8988T (cell line): ENCODE data around the gene ABCC4.
A peak's percentile ranks its signal among the peaks of the same experiment; 100 is the strongest.
"Not testable (repeated sequence)": the region's sequence is repeated elsewhere in the genome, so short reads cannot be mapped to it uniquely, and the experiment has no call there.

Experiments used
- DNase-seq: peaks from one replicate; pipeline ENCODE4 v3.0.0; 2011

ABCC4 gene

DNA sequence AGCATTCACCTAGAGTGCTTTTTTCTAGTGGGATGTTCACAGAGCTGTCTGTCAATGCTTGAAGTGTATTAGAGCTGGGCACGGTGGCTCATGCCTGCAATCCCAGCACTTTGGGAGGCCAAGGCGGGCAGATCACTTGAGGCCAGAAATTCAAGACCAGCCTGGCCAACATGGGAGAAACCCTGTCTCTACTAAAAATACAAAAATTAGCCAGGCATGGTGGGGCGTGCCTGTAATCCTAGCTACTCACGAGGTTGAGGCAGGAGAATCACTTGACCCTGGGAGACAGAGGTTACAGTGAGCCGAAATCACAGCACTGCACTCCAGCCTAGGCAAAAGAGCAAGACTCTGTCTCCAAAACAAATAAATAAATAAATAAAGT is 108.7 kb downstream of the ABCC4 start:
- DNase-seq = not testable (repeated sequence)

DNA sequence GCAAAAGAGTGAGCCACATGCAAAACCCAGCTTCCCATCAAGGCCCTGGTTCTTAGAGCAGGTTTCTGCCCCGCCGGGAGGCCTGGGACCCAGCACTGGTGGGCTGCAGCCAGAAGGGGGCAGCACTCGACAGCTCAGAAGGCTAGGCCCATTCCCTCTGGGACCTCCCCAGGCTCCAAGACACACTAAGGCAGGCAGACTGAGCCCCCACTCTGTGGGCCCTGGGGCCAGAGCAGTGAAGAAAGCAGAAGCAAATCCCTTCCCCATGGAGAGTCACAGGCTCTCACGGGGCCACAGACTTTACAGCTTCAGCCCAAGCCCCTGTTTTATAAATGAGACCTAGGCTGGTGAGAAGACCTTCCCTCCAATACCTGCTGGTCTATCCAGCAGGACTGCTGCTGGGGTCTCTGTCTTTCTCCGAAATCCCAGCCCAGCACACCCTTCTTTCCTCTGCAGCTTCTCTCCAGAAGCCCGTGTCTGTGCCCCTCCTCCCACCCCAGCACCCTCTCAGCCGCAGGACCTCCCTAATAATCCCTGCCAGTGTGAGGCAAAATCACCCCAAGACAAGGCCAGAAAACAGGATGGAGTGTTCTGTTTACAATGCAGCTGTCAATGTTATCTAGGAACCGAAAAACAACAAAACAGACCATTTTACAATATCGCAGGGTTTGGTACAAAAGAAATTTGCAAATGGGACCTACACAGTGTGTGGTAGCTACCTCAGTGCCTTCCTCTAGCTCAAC is 109.3 kb downstream of the ABCC4 start:
- peak; percentile 27 for DNase-seq

DNA sequence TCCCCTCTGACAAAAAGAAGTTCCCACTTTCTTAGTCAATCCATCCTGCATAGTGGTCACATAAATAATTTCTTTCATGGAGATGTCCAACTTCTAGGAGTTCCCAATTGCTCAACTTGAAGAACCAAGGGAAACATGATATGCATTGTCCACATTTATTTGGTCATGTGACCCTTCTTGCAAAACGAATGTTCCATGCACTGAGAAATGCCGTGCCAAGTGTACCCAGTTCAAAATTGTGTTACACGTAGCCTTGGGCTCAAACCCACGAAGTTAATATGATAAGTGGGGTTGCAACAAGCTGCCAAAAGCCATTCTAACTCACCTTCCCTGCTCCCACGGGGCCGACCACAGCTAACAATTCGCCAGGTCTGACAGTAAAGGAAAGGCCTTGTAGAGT is 113.1 kb downstream of the ABCC4 start:
- no peak for DNase-seq

DNA sequence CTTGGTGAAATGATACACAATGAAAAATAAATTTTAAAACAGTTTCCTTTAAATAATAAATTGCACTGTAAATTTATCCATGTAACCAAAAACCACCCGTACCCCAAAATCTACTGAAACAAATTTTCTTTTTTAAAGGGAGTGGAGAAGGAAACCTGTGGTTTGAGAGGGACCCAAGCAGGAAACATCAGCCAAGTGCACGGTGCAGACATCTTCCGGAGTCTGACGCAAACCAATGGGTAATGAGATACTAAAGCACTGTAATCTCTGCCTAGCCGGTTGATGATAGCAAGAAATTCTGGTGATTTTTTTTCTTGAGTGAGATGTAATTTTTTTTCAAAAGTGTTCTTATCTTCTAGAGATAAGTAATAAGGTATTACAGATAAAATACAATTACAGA is 115.4 kb downstream of the ABCC4 start:
- no peak for DNase-seq

DNA sequence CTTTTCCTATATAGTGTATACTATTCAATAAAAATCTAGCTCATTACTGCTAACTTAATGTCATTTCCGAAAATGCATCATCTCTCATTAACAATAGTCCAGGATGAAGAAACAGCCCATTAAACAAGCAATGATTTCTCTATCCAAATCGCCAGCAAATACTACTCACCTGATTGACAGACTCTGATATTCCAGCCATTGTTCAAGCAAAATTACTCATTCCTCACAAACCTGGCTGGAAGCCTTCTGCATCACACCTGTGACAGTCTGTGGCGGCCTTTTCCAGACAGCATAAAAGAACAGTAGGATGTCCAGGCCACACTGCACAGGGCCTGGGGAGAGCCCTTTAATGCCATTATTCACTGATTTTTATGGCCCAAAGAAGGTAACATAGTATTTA is 115.9 kb downstream of the ABCC4 start:
- no peak for DNase-seq

DNA sequence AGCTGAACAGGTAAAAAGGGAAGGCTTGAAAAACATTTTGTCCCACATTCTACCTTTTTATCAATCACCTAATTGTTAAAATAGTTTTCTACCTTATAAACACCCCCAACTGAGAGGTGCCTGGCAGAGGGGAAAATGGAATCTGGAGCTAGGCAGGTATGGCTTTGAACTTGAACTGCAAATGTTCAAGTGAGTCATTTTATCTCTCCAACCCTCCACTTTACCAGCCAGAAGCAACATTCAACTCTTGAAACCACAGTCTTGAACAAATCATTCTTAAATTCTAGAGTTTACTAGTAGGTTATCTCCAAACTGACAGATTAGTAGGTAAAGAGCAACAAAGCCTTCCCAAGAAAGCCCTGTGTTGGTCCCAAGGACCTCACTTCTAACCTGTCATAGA is 116.9 kb downstream of the ABCC4 start:
- no peak for DNase-seq

DNA sequence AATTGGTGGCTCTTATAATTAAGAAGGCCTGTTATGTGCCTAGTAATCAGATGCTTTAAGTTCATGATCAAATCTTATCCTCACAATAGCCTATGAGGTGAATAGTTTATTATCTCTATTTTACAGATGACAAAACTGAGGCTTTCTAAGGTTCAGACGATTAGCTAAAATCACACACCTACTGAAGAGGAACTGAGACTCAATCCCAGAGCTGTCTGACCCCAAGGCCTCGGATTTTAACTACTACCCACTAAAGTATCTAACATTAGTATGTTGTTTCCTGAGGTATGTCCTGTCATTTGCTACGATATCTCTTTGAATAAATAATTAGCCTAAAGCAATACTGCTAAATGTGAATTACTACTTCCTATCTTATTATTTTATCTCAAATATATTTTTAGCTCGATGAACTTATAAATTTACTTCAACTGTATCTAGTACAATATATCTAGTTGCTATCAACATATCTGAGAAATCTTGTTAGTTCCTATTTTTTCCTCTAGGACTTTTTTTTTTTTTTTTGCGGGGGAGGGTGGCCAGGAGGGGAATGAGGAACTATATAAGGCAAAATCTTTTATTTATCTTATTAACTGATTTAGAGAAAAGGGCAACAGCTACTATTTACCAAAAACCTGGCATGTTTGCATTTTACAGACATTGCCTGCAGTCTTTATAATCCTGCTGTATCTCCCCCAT is 118.5 kb downstream of the ABCC4 start:
- DNase-seq = no peak

DNA sequence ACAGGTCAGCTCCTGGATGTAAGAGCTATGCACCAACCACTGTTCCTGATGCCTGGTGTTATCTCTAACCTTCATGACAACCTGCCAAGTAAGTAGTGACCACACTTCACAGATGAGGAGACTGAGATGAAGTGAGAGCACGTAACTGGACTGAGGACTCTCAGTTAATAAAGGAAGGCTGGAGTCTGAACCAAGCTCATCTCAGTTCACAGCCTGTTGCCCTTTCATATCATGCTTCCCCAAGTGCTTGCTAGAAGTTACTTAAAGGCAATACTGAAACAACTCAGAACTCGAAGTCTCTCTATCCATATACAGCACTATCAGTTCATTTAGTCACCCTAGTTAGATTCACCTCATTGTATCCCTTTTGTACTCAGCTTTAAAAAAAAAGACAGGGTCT is 119.7 kb downstream of the ABCC4 start:
- DNase-seq = no peak

DNA sequence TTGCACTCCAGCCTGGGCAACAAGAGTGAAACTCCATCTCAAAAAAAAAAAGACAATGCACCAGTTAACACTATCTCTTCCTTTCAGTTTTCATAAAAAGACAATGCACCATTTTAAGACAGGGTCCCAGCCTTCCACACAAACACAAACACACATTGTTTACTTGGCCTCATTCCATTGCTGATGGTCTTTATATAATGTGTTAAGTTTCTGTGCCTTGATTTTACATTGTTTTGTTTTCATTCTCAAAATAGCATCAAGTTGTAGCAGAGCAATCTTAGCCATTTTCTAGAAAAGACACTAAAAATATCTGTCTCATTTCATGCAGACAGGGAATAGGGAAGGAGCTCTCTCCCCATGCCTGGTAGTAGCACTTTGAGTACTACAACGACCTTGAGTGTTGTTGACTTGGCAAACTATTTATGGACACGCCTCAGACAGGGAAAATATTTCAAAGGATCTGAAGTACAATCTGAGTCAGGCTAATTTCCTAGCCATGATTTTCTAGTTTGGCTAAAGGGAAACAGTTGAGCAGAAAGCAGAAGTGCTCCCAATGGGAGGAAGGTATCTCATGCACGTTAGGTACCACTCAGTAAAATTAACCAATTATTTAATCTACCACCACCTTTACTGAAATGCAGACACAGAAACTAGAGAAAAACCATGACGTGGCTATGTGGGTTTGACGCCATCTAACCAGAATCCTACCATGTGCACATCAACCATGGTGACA is 120.6 kb downstream of the ABCC4 start:
- no peak for DNase-seq

DNA sequence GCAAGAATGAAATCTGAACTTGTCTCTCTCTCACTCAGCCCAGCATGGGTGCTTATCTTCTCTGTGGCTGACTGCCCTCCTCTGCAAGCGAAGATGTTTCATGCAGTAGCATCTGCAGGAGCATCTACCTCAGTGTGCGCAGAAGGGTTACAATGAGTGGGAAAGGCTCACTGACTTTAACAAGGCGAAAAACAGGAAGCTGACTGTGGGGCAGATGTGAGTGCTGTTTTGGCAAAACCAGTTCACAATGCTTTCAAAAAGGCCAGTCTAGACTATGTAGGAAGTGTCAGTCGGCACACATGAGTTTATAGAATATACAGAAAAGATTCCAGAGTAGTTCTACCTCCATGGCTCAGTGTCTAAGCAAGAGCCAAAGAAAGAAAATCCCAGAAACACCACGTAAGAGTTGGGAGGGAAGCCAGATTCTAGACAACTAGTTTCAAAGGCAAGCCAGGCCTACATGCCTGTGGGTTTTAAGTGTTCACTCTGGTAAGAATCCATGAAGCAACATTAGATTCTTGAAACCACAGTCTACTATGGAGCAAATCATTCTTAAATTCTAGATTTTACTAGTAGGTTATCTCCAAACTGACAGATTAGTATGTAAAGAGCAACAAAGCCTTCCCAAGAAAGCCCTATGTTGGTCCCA is 124.5 kb downstream of the ABCC4 start:
- no peak for DNase-seq

DNA sequence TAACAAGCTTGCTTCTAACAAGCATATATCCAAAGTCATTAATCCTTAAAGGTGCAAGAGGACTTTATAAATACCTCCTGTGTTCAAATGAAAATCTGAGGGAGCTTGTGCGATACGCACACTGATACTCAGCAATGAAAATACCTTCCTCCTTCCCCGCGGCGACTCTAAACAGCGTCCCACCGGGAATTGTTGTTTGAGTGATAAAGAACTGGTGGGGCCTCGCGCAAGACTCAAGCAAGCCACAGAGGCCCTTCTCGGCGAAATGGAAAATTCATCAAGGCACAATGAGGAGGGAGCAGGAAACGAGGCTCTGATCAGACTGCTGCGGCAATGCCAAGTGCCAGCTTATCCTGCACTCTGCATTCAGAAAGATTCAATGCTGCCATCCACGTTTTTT is 126.7 kb downstream of the ABCC4 start:
- no peak for DNase-seq

DNA sequence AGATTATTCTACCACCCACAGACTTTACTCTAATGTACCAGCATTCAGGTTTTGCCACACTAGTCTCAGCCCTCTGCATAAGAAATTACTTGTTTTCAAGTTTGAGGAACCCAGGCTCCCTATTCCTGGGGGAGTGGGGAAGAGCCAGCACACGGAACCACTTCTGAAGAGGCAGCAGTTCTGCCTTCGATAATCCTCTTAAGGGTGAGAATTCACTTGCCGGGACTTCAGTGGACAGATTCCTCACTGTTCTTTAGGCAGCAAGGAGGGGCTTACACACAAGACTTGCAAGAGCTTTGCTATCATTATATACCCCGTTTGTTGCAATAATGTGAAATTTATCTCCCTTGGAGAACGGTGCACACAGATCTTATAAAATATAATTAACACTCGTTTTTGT is 133.1 kb downstream of the ABCC4 start:
- DNase-seq = no peak

DNA sequence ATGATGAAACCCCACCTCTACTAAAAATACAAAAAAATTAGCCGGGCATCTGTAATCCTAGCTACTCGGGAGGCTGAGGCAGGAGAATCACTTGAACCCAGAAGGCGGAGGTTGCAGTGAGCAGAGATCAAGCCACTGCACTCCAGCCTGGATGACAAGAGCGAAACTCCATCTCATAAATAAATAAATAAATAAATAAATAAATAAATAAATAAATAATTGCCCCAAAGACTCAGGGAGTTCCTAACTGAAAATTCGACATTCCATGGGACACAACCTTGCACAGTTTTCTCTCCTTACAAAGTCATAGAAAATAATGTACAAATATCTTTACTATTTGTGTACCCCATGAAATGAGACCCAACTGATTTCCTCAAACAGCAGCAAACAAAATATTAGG is 134.2 kb downstream of the ABCC4 start:
- DNase-seq = not testable (repeated sequence)

DNA sequence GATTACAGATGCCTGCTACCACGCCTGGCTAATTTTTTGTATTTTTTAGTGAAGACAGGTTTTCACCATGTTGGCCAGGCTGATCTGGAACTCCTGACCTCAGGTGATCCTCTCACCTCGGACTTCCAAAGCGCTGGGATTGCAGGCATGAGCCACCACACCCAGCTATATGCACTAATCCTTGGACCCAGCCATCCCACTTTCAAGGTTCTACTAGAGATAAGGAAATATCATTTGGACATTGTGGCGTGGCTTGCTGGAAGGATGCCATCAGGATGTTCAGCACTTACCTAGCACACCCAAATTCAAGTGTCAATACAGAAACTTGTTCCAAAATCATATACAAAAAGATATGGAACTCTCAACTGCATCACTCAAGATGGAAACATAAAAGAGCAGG is 136.4 kb downstream of the ABCC4 start:
- no peak for DNase-seq

DNA sequence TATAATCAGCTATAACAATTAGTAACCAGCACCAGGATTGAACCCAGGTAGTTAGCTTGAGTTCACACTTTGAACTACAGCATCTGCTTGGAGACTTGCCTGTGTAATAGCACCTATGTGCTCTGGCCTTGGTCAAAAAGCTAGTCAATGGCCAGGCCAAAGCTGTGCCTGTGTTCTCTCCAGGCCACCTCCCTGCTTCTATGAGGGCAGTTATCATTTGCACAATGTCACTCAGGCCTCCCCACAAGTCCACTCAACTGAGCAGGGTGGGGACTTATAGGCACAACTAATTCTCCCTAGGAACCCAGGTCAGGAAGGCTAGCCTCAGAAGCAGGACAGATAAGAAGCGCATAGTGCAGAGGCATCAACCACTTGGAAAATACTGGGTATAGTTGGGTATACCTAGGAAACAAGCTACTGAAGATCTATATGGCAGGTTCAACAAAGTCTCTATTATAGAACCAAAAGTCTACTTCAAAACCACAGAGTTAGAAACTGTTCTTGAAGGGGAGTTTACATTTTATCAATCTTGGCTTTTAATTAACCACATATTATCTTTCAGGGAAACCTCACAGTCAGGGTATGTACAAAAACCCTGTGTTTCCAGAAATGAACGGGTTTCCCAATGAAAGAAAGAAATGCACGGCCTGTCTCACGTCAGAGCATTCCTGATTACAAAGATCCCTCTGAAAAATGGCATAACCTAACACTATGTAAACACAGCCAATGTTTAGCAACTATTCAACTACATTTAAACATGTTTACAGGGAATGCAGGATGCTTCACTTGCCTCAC is 140.9 kb downstream of the ABCC4 start:
- no peak for DNase-seq

DNA sequence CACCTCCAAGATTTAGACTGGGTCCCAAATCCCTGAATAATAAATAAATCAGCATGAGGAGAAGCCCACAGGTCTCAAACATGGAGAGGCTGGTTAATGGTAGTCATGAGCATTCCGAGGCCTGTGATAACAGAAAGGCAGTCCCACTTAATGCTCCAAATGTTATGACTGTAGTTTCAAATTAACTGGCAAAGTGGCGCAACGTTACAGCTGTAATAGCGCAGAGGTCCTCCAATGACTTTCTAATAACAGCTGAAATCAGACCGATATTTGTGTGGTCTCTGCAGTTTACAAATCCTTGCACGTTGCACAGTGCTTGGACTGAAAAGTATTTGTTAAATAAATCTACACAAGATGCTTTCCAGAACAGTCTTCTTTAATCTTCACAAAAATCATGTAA is 141.8 kb downstream of the ABCC4 start:
- DNase-seq = no peak

DNA sequence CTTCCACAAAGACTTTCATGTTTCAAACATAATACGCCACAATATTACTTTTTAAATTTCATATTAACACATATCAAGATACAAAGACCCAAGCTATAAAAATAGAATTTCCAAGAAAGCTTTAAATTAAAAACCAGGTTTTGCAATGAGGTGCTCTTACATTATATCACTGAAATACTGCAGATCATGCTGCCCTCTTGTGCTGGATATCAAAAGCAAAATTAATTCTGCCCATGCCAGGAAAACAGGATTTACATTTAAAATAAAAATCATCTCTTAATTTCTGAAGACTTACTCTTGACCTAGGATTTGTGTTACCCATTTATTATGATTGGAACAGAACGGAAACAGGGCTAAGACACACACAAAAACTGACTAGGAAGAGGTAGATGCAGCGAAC is 145.0 kb downstream of the ABCC4 start:
- no peak for DNase-seq

DNA sequence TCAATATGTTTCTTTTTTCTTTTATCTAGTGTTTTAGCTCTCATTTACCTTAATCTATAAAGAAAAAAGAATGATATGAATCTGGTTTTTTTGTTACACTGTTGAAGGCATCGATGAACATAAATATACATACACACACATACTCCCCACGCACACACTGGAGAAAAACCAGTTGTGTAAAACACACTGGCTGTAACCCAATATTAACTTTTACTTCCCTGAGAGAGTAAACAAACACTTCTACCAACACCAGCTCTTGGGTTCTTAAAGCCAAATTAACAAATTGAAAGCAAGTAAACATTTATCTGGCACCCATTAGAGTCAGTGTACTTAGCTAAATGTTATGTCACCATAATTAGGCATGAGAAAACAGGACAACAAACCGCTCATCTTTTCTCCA is 145.7 kb downstream of the ABCC4 start:
- DNase-seq = no peak

DNA sequence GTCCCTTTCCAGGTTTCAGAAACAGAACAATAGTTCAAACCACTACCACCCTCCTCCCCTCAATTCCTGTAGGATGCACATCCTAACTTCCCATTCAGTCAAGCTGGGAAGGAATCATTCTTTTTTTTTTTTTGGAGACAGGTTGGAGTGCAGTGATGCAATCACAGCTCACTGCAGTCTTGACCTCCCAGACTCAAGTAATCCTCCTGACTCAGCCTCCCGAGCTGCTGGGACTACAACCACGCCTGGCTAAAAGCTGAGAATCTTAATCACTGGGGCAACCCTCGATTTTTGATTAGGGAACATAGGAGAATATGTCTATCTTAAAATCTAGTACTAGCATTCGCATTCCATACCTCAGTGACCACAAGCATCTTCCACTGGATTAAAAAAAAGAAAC is 146.2 kb downstream of the ABCC4 start:
- no peak for DNase-seq

DNA sequence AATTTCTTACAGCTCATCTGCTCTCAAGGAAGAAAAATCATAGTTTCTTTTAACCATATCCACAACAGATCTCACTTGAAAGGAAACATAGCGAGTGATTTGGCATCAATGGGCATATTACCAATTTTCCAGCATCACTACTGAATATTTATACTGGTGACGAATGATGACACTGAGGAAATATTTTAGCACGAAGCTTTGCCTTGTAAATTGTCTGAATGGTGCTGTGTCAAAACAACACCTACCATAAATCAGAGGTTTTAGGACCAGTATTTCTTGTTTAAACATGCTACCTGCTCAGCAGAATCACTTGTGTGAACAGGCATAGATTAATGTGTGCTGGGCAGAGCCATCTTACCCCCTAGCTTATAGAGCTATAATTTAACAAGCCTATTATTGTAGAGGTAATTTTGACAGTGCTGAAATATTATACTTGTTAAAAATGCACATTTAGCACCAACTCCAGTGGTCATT is 146.8 kb downstream of the ABCC4 start:
- DNase-seq = no peak

DNA sequence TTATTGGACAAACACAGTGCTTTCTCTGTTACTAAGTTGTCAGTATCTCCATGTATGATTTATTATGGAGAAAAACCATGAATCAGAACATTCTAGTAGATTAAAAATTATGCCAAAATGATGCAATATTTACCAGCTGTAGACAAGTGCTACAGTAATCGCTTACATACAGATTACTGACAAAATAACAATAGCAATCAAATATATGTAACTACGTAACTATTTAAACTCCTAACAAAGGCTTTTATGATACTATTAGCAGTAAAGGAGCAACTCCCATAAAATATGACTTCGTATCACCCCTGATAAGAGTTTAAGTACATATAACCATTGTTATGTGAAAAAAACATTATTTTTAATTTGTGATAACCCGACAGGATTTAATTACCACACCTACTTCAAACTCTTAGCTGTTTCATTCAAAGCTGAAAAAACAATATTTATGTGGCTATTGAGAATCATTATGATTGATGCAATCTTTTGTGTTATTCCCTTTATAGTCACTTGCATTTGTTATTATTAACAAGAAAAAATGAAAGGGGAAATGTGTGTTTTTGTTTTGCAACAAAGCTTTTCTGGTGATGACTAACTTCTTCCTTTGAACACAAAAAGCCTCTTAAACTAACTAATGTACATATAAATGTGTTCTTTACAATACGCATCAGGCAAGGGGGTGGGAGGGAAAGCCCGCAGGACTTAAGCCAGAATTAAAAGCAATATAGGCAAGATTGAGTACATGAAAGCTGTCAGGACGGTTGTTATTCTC is 147.4 kb downstream of the ABCC4 start:
- DNase-seq = no peak
